Cardiac fibroblast (primary cell): ENCODE measurements around the gene BEND7.
A peak's percentile ranks its signal among the peaks of the same experiment; 100 is the strongest.

ENCODE experiments used
- DNase-seq, 2 donors: peaks; one replicate each; pipeline versions ENCODE4 v3.0.0 to v3.0.0-alpha.2; 2010; ENCODE audit warnings: low read depth in 2 of 2
- H3K4me3 ChIP-seq, 2 donors: replicated peaks in 1 of 2; 1 replicate in 1 of 2; 2 replicates in 1 of 2; pipeline ENCODE4 v1.5.1; 2011; ENCODE audit warnings: low read depth in 2 of 2, low read length in 2 of 2, mild to moderate bottlenecking in 2 of 2, moderate library complexity in 1 of 2
- CTCF ChIP-seq: IDR thresholded peaks from one replicate; pipeline ENCODE4 v1.5.1; 2011; ENCODE audit warnings: low read depth, mild to moderate bottlenecking, low read length, inconsistent platforms

BEND7 gene

DNA sequence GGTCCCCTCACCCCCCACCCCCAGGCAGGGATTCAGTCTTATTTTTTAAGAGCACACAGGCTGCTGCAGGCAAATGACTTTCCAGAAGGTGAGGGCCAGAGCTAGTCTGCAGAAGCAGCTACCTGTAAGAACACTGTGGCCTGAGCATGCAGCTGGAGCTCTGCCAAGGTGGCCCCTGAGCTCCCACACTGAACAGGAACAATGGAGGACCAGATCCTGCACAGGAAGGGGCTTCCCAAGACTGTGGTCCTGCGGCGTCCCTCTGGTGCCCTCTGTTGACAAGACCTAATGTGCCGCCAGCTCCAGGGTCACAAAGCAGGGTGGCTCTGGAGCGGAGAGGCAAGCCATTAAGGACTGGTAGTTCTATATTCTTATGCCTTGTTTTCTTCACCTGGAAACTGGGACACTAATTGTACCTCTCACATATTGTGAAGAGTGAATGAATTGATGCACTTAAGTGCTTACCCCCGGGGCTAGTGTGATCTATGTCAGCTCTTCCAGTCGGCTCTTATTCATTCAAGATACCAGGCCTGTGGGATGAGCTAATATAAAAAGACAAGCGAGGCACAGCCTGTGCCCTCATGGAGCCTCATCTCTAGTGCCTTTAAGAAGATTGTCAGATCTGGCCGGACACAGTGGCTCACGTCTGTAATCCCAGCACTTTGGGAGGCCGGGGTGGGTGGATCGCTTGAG lies 8.0 kb upstream of the BEND7 start:
- DNase-seq: peak; percentile 41 to 56
- peak; percentile 64 for TF ChIP-seq CTCF
- no peak overlapping the region for H3K4me3 ChIP-seq

- no peak for TF ChIP-seq CTCF
- no peak overlapping the region for H3K4me3 ChIP-seq
- DNase-seq: no peak
Observed at GRCh38 chr10:13535346-13535745, 6.5 kb upstream of the BEND7 start.

- H3K4me3 ChIP-seq: no peak overlapping the region
- TF ChIP-seq CTCF: no peak
- DNase-seq: no peak
Observed at GRCh38 chr10:13529714-13529973, 830 bp upstream of the BEND7 start.

DNA sequence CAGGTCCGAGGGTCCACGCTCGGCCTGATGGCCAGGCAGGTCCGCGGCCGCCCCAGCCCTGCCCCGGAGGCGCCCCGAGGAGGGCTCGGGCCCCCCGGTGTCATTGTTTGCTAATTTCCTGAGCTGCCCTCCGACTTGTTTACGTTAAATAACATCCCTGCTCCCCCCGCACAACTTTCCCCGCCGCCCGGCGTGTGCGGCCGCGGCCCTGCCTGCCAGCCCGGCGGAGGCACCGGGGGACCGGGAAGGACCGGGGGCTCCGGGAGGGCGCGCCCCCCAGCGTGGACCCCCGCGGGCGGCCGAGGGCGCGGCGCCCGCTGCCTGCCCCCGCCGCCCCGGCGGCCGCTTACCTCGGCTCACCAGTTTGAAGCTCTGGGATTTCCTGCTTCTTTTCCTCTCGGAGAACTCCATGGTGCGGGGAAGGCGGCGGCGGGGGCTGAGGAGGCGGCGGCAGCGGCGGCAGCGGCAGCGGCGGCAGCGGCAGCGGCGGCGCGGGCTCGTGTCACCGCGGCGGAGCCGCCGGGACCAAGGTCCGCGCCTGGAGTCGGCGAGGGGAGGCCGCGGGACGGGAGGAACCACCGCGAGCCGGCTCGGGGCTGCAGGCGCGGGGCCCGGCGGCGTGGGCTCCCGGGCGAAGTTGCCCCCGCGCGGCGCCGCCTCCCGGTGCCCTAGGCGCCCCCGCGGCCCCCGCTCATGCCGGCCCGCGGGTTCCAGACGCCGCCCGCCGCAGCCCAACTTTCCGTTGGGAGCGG lies 515 bp downstream of the BEND7 start:
- no peak for TF ChIP-seq CTCF
- DNase-seq: peak in 1 of 2 donors; percentile 11
- peak overlapping the region; percentile 35 to 47 for H3K4me3 ChIP-seq

- H3K4me3 ChIP-seq: peak overlapping the region; percentile 35 to 47
- DNase-seq: no peak
- TF ChIP-seq CTCF: no peak
Observed at GRCh38 chr10:13527864-13528122, 1.0 kb downstream of the BEND7 start.

DNA sequence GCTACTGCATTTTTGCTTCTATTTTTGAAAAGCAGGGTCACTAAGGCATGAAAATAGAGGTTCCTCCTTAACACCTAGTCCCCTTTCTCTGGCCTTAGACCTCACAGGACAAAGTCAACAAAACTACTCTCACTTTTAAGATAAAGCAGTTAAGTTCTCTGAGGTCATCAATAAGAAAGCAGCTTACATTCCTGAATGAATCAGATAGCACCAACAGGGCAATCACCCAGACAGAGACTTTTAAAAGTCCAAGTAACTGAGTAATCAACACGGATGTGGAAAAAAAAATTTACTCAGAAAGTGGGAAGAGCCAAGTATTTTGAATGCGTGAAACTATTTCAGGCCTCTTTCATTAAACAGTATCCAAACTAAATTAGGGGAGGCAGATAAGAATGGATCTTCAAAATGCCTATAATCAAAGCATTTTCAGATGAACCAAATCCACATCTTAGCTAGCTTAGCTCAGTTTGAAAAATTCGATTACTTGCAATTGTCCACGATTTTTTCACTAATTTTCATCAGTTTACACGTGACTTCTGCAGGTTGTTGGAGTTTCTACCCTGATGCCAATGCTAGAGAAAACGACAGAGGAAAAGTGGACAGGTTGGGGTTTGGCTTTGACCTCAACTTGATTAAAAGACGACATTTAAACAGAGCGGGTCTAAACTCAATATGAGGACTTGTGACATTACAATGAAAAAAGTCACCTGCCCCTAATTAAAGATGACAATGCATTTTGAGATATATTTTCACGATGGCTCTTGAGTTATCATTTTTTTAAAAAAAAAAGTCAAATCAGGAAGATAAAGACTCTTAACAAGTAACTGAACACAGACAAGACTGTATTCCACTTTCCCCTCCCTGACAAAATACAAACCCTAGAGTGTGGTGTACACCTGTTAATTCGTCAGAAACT lies 1.6 kb downstream of the BEND7 start:
- TF ChIP-seq CTCF: no peak
- H3K4me3 ChIP-seq: no peak overlapping the region
- peak; percentile 11 to 57 for DNase-seq
